Esophagus squamous epithelium (tissue), 4 donors: ENCODE results near the gene WLS.

ENCODE experiments used
- POLR2A ChIP-seq, 4 donors: fragments of 450-650 bp; IDR thresholded peaks; one replicate each; pipeline ENCODE4 v1.6.1; 2017; ENCODE audit warnings: antibody characterized with exemption in 4 of 4, mild to moderate bottlenecking in 4 of 4, moderate library complexity in 3 of 4
- TF ChIP-seq, protein P1 (sequence below), 6 experiments: fragments of 450-650 bp in 4 of 6; fragments of 200-600 bp in 2 of 6; sonication (generic) in 2 of 6; IDR thresholded peaks; one replicate each; pipeline ENCODE4 v1.5.1; 2016 to 2019; ENCODE audit warnings: antibody characterized with exemption in 6 of 6, mild to moderate bottlenecking in 4 of 6, moderate library complexity in 4 of 6

DNA sequence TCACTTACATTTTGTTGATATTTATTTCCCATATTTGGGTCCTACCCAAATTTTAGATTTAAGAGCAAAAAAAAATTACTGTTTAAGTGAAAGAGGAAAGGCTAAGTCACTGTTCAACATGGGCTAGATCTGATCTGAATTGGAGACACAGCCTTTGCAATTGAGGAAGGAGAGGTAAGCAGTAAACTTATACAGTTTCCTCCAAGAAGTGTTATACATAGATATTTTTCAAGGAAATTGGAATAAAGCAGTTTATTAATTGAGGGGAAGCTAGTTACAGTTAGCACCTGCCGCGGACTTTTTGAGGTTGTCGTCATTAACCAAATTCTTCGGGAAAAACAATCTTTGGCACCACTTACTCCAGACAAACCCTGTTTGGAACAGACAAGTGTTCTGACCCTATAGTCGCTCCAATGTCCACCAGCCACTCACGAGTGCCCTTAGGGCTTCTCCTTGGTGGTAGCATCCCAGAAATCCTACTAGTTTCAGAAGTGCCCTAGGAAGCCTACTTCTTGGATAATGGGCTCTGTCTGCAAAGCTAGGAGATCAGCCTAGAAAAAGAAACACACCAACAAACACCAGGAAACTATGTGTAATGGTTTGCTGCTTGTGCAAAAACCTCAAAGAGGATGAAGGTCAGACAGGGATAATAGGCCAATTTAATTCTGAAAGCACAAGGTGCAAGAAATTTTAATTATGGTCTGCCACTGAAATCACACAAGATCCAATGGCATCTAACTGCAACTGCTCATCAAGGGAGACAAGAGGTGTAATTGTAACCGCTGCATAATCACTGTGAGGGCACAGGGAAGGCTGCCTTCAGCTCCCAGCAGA, 2.5 kb downstream of the WLS start:
- TF ChIP-seq, protein P1, sequence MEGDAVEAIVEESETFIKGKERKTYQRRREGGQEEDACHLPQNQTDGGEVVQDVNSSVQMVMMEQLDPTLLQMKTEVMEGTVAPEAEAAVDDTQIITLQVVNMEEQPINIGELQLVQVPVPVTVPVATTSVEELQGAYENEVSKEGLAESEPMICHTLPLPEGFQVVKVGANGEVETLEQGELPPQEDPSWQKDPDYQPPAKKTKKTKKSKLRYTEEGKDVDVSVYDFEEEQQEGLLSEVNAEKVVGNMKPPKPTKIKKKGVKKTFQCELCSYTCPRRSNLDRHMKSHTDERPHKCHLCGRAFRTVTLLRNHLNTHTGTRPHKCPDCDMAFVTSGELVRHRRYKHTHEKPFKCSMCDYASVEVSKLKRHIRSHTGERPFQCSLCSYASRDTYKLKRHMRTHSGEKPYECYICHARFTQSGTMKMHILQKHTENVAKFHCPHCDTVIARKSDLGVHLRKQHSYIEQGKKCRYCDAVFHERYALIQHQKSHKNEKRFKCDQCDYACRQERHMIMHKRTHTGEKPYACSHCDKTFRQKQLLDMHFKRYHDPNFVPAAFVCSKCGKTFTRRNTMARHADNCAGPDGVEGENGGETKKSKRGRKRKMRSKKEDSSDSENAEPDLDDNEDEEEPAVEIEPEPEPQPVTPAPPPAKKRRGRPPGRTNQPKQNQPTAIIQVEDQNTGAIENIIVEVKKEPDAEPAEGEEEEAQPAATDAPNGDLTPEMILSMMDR (IDR thresholded peaks at IDR 0.05), result no peak
- no peak for TF ChIP-seq POLR2A (IDR thresholded peaks at IDR 0.05)
